GM12873 (cell line): ENCODE results near the gene FBXO11.

Experiments
- TF ChIP-seq, protein P1 (sequence below): IDR thresholded peaks from 2 replicates; pipeline ENCODE4 v1.5.1; 2012; ENCODE audit warnings: low read depth, mild to moderate bottlenecking, moderate library complexity, low read length, control low read depth; ENCODE audit not compliant: insufficient read depth; ENCODE audit errors: missing control alignments

FBXO11 gene

DNA sequence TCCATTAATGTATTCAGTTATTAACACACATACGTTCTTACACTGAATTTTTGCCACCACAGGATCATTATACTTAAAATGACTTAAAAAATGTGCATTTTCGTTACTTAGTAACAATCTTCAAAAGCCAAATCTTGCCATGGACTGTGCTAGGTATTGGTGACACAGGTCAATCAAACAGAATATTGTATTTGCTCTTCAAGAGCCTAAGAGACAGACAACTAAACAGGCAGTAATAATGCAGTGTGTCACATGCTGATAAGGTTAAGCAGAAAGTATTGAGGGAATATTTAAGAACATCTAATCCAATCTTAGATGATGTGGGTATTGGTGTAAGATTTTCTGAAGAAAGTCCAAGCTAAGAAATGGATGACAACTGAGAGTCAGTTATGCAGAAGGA, 56.9 kb downstream of the FBXO11 start:
- TF ChIP-seq, protein P1, sequence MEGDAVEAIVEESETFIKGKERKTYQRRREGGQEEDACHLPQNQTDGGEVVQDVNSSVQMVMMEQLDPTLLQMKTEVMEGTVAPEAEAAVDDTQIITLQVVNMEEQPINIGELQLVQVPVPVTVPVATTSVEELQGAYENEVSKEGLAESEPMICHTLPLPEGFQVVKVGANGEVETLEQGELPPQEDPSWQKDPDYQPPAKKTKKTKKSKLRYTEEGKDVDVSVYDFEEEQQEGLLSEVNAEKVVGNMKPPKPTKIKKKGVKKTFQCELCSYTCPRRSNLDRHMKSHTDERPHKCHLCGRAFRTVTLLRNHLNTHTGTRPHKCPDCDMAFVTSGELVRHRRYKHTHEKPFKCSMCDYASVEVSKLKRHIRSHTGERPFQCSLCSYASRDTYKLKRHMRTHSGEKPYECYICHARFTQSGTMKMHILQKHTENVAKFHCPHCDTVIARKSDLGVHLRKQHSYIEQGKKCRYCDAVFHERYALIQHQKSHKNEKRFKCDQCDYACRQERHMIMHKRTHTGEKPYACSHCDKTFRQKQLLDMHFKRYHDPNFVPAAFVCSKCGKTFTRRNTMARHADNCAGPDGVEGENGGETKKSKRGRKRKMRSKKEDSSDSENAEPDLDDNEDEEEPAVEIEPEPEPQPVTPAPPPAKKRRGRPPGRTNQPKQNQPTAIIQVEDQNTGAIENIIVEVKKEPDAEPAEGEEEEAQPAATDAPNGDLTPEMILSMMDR = no peak

DNA sequence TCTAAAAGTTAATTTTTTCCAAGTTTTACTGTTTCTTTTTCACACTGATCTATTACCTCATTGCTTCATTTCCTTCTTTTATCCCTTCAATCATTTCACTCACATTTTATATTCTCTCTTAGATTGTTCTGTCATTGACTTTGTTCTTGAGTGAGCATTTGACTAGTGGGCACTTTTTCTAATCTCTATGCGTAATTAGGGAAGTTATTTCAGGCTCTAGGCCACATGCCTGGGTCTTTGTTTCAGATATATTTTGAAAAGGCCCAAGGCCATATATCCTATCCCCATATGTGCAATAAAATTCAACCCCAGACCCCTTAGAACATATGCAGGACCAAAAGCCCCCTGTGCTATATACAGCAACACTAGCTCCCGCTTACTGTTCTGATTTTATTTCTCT, 62.1 kb downstream of the FBXO11 start:
- TF ChIP-seq, protein P1 = no peak

DNA sequence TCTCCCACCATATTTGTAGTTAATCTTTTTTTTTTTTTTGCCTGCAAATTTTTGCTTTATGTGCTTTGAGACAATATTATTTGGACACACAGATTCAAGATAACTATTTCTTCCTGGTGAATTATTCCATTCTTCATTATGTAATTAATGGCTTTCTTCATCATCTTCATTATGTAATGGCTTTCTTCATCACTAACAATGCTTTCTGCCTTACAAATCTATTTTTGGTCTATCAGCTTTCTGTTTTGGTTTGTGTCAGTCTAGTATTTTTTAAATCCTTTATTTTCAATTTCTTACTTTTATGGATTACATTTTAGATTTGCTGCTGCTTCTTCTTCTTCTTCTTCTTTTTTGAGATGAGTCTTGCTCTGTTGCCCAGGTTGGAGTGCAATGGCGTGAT, 62.9 kb downstream of the FBXO11 start:
- TF ChIP-seq, protein P1 = no peak

DNA sequence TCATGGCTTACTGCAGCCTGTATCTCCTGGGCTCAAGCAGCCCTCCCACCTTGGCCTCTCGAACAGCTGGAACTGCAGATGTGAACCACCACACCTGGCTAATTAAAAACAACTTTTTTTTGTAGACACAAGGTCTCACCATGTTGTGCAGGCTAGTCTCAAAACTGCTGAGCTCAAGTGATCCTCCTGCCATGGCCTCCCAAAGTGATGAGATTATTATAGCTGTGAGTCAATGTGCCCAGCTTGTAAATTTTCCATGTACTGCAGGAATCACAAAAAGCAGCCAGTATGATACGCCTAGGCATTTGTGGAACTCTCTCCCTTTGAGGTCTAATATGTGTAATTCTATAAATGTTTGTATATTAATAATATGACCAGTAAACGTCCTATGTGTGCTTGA, 63.5 kb downstream of the FBXO11 start:
- TF ChIP-seq, protein P1 = no peak

DNA sequence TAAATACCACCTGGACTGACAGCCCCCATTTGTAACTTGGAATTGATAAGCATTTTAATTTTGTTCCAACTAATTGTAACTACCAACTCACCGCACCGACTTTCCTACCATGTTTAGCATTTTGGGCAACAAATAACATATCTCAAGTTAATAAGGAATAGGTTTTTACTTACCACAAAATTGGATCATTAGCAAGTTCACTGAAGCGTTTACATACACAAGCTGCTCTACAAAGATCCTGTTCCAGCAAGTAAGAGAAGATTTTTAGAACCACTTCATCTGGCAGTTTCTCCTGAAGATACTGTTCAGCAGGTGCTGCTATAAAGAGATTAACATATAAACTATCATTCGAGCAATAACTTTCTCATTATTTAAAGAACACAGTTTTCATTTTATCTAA, 67.6 kb downstream of the FBXO11 start:
- TF ChIP-seq, protein P1 = no peak

DNA sequence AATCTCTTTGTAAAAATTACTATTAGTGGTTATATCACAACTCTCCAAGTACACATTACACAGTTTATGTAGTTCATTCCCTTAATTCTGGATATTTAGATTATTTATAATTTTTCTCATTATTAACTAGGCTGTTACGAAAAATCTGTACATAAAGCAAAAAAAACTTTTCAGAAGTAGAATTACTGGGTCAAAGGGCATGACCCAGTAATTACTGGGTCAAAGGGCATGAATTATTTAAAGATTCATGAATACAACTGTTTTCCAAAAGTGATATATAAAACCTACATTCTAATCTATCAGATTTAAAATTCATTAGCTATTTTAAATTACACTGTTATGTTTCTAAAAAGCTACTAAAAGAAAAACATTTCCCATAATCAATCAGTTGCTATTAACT, 68.0 kb downstream of the FBXO11 start:
- TF ChIP-seq, protein P1 = no peak

DNA sequence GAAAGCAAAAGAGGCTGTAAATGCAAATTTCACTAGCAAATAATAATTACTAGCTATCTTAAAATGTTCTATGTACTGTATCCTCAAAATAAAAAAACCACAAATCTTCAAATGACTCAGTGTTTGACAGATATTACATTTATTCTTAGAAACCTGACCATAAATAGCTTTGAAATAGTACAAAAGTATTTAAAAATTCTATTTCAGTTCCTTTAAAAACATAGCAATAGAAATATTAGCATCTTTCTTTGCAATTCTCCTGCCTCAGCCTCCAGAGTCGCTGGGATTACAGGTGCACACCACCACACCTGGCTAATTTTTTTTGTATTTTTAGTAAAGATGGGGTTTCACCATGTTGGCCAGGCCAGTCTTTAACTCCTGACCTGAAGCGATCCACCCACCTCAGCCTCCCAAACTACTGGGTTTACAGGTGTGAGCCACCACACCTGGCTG, 72.8 kb downstream of the FBXO11 start:
- TF ChIP-seq, protein P1 = no peak
